Stimulated activated CD4-positive, alpha-beta T cell treated with anti-CD3 and anti-CD28 coated beads, Interleukin-15, amount 100 ng/mL, for 48 hours (primary cell): ENCODE data around the gene HHIPL1.
"Not testable (repeated sequence)": the region's sequence is repeated elsewhere in the genome, so short reads cannot be mapped to it uniquely, and the experiment has no call there.

ENCODE experiments used
- DNase-seq, 2 donors: peaks; one replicate each; pipeline ENCODE4 v3.0.0-alpha.2; 2020; ENCODE audit warnings: low read depth in 2 of 2

Gene HHIPL1

DNA sequence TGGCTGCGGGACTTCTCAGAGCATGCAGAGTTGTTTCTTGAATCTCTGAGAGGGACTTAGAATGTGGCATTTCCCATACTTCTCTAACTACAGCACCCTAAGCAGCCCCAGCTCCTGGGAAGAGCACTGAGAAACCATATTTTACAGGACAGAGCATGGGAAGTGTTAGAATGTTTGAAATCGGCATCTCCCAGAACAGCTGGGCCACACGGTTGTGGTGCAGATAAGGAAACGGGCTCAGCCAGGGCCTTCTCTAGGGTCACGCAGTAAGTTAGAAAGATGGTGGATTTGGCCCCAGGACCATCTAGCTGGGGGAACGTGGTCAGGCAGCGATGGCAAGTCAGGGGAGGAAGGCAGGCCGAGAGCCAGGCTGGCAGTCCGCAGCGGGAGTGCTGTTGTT is 10.5 kb upstream of the HHIPL1 start:
- no peak for DNase-seq

GRCh38 chr14:99635116-99635515 is 9.8 kb upstream of the HHIPL1 start:
- no peak for DNase-seq

DNA sequence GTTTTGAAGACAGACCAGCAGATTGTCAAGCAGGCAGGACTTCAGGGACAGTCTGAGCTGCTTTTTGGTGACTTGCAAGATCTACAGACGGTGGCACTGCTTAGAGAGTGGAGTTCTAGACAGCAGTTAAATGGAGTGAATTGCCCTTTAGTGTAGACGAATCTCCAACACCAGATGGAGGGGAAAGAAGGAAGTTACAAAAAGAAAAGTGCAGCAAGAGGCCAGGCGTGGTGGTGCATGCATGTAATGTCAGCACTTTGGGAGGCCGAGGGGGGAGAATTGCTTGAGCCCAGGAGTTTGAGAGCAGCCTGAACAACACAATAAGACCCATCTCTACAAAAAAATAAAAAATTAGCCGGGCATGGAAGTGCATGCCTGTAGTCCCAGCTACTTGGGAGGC is 8.4 kb upstream of the HHIPL1 start:
- DNase-seq = no peak

DNA sequence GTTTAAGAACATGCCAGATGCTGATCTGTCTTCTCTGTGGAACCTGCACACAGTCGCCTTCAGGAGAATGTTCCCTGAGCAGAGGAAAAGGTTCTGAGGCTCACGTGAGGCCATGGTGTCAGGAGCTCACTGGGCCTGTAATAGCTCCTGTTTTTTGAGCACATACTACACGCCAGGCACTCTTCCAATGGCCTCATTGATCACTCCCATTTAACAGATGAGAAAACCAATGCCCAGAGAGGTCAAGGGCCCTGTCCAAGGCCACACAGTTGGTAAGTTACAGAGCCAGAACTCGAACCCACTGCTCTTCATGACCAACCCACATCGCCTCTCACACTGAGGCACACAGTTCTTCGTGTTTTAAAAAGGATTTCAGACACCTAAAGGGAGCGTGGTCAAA is 7.3 kb upstream of the HHIPL1 start:
- no peak for DNase-seq

- DNase-seq = not testable (repeated sequence)
These were observed 2.2 kb upstream of the HHIPL1 start for GRCh38 chr14:99642771-99643170.

DNA sequence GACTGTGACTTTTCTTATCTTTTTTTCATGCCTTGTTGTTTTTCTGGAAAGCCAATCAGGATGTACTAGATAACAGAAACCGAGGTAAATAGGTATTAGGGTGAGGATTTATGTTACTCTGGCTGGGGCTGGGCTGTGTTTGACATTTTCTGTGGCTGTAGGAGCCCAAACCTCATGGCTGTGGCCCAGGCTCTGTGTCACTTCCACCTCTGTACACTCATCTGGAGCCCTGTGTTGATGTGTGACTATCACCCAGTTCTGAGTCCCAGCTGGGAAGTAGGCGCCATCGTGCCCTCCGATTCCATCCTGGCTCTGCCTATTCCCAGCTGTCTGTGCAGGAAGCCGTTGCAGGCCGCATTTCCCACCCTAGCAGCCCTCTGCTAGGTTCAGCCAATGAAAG is 1.6 kb upstream of the HHIPL1 start:
- no peak for DNase-seq

- DNase-seq = no peak
These were observed 818 bp upstream of the HHIPL1 start for GRCh38 chr14:99644035-99644587.

DNA sequence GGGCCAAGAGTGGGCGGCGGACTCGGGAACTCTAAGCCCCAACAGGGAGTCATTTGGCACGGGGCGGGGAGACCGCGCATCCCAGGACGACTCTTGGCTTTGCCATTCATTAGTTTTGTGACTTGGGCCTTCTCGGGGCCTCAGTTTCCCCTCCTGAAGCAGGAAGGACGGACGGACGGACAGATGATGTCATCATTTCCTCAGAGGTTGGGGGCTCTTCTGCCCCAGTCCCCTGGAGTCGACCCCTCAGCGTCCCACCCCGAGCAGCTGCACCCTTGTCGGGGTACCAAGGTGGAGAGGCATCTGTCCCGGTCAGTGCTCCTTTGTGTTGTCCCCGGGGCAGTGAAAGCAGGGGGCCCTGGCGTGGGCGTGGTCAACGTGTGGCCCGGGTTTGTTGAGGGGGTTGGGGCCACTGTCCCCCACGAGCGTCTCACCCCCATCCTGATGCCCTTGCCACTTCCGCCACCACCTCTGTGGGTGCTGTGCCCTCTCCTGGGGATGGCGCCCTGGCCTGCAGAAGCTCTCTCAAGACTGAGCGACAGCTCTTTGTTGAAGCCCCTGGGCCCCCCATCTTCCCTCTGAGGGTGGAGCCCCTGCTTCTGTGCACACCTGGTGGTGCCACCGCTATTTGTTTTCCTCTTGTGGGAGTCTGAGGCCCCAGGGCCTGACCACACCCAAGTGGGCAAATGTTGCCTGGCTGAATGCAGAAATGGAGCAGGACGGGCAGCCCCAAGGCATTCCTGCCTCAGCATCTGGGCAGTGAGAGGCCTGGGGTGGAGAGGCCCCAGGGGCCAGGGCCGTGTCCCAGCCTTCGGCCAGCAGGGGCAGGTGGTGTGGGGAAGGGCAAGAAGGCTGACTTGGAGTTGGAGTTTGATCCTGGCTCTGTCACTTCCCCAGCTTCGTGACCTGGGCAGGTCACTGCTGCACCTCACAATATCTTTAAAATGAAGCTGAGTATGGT is 896 bp downstream of the HHIPL1 start:
- no peak for DNase-seq

GRCh38 chr14:99647411-99647810 is 2.5 kb downstream of the HHIPL1 start:
- DNase-seq = no peak

DNA sequence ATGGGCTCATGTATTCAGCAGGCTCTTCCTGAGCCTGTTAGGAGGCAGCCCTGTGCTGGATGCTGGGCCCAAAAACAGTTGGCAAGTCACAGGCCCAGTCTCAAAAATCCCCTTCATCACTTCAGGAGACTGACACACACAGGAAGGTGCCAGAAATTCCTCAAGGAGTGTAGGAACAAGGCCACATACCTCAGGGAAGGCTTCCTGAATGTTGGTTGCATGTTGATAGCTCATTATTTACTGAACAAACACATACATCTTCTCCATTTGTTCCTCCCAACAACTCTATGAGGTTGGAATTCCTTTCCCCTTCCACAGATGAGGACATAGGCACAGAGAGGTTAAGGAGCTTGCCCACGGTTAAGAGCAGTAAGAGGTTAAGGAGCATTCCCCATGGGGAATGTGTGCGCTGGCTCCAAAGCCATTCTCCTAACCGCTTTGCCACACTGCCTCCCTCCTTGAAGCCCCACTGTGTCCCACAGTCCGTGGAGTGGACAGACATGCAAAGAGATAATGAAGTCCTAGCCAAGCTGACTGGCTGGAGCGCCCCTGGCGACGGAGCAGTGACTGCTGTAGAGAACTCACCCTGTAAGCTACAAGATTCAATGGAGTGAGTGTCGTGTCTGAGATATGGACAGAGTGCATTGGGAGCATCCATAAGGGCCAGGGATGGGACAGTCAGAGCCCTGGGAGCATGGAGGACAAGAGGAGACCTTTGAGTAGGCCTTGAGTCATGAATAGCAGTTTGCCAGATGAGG is 3.3 kb downstream of the HHIPL1 start:
- DNase-seq = no peak

DNA sequence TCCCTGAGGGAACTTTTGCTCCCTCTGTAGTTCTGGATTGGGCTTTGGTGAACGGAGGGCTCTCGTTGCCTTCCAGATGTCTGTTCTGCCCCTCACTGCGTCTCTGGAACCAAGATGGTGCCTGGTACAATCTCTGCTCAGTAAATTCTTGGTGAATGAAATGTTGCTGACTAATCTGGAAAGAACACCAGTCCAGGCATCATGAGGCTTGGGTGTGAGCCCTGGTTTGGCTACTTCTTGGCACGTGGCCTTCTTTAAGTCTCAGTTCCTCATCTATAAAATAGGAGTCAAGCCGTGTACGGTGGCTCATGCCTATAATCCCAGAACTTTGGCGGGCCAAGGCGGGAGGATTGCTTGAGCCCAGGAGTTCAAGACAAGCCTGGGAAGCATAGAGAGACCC is 4.3 kb downstream of the HHIPL1 start:
- DNase-seq = no peak

- no peak for DNase-seq
These were observed 4.7 kb downstream of the HHIPL1 start for GRCh38 chr14:99649643-99650042.

DNA sequence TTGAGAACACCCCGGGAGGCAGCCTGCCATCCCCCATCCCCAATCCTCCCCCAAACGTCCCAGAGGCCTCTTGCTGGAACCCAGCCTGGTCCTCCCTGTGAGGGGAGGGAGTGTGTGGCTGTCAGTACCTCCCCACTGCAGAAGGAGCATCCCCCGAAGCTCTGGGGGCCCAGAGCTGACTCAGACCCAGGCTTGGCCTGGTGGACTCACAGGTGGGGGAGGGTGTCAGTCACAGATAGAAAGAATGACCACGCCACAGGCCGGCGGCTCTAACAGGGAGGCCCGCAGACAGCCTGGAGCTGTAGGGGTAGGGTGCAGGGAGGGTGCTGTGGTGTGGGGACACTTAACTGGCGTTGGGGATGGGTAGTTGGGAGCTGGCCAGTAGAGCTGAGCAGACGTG is 5.3 kb downstream of the HHIPL1 start:
- no peak for DNase-seq

DNA sequence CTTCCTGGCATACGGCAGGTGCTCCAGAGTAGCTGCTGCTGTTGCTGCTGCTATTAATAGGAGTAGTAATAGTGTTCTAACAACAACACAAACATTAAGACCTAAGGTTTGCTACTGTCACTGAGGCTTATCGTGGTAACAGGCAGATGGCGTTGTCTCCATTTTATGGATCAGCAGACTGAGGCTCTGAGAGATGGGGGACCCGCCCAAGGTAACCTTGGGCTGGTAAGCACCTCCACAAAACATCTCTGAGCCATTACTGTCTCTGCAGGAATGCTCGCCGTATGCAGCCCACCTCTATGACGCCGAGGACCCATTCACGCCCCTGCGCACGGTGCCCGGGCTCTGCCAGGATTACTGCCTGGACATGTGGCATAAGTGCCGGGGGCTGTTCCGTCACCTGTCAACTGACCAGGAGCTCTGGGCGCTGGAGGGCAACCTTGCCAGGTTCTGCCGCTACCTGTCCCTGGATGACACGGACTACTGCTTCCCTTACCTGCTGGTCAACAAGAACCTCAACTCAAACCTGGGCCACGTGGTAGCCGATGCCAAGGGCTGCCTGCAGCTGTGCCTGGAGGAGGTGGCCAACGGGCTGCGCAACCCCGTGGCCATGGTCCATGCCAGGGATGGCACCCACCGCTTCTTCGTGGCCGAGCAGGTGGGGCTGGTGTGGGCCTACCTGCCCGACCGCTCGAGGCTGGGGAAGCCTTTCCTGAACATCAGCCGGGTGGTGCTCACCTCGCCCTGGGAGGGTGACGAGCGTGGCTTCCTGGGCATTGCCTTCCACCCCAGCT is 7.2 kb downstream of the HHIPL1 start:
- no peak for DNase-seq

- no peak for DNase-seq
These were observed 9.5 kb downstream of the HHIPL1 start for GRCh38 chr14:99654235-99654985.

DNA sequence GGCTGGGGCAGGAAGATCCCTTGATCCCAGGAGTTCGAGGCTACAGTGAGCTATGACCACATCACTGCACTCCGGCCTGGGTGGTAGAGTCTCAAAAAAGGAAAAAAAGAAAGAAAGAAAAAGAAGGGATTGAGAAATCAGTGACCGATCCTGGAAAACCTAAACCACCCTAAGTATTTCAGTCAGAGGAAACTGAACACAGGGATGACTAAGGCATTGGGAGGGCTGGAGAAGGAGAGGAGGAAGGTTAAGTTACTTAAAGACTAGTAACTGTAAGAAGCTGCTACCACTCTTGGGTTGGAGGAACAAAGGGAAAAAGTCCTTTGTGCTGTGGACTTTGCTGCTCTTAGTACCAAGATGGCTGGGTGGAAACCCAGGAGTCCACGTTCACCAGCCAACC is 10.6 kb downstream of the HHIPL1 start:
- DNase-seq = no peak

GRCh38 chr14:99656171-99656570 is 11.2 kb downstream of the HHIPL1 start:
- DNase-seq = no peak

DNA sequence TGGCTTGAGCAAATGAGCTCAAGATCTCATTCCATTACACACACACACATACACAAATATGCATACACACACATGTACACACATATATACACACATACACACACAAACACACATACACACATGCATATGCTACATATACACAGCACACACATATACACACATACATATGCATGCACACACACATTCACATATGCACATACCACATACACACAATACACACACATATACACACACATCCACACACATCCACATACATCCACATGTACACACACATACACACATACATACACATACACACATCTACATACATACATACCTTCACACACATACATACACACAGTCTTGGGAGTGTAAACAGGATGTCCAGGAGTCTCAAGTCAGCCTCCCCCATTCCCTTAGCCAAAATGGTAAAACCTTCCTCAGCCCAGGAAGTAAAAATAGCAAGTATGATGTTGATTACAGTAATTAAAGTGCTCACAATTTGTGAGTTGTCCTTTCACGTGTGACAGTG is 12.8 kb downstream of the HHIPL1 start:
- no peak for DNase-seq

DNA sequence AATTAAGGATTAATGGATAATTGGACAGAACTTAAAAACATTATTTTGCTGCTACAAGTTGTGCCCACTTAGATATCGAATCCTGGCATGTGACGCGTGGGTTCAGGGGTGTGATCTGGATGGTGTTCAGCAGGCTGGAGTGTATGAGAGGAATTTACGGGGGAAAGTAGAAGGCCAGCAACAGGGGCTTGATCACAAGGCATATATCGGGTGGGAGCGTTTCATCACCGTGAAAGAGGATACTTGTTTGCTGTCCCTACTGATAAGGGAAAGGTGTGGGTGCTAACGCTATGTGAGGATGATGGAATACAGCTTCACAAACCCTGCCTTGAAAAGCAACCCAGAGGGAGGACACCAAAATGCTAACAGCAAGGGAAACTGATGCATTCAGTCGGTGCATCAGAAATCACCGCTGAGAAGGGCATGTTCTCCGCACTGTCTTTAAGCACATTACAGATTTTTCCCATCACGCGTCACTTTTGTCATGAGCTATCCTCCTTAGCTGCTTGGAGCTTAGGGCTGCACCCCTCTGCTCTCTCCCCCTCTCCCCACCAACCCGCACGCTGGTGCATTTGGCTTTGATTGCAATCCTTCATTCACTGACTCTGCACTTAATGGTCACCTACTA is 13.4 kb downstream of the HHIPL1 start:
- DNase-seq = no peak

GRCh38 chr14:99659333-99659741 is 14.4 kb downstream of the HHIPL1 start:
- no peak for DNase-seq
